Neural crest cell (in vitro differentiated cells): ENCODE data around the gene MPND. TPM values are rescaled to one million over a fixed set of nuclear protein-coding genes. Genes with fewer than 3 reads are reported as not detected.

Source experiments
- DNase-seq: peaks from one replicate; pipeline ENCODE4 v3.0.0; 2021; ENCODE audit warnings: low read depth, mixed read lengths, low spot score
- H3K27ac Mint-ChIP-seq: one replicate; pipeline ENCODE4 v1.8.0; 2021; ENCODE audit warnings: mild to moderate bottlenecking, mixed read lengths; ENCODE audit not compliant: unreplicated experiment
- H3K27me3 Mint-ChIP-seq: 2 replicates; pipeline ENCODE4 v1.8.0; 2021; ENCODE audit warnings: low read depth, mild to moderate bottlenecking, mixed read lengths
- H3K36me3 Mint-ChIP-seq: 2 replicates; pipeline ENCODE4 v1.8.0; 2021; ENCODE audit warnings: low read depth, mild to moderate bottlenecking, mixed read lengths
- H3K4me1 Mint-ChIP-seq: 2 replicates; pipeline ENCODE4 v1.8.0; 2021; ENCODE audit warnings: mixed read lengths
- H3K4me3 Mint-ChIP-seq: one replicate; pipeline ENCODE4 v1.8.0; 2021; ENCODE audit warnings: mild to moderate bottlenecking, mixed read lengths
- H3K9me3 Mint-ChIP-seq: 2 replicates; pipeline ENCODE4 v1.8.0; 2021; ENCODE audit warnings: mixed read lengths
- CTCF ChIP-seq: fragments of 200-600 bp; sonication (generic); conservative IDR thresholded peaks from 2 replicates; pipeline ENCODE4 v1.5.0; 2021; ENCODE audit warnings: antibody characterized with exemption, mild to moderate bottlenecking
- total RNA-seq: library from RNA; stranded (reverse); gene quantifications from 2 replicates; pipeline ENCODE4 v1.2.1, GENCODE V29; 2021

MPND gene
- total RNA-seq, 1 donor from 2014 or later: 45.6 TPM

GRCh38 chr19:4386041-4386782 is 42.9 kb downstream of the MPND start:
- H3K4me3 Mint-ChIP-seq: peak overlapping the region; percentile 19
- H3K9me3 Mint-ChIP-seq: no peaks in the 10 kb centered on the region
- no peak overlapping the region for H3K27ac Mint-ChIP-seq
- H3K27me3 Mint-ChIP-seq: no peaks in the 10 kb centered on the region
- H3K36me3 Mint-ChIP-seq: no peaks in the 10 kb centered on the region
- H3K4me1 Mint-ChIP-seq: peaks cover 48% of the 10 kb centered on the region
- no peak for DNase-seq
- peak; percentile 24 for TF ChIP-seq CTCF

GRCh38 chr19:4388337-4389063 is 45.1 kb downstream of the MPND start:
- Mint-ChIP-seq H3K4me3 (peak overlapping the region; percentile 65), H3K36me3 (no peaks in the 10 kb centered on the region), H3K9me3 (no peaks in the 10 kb centered on the region), H3K4me1 (peaks cover 63% of the 10 kb centered on the region), H3K27me3 (no peaks in the 10 kb centered on the region), H3K27ac (peak overlapping the region; percentile 84)
- no peak for DNase-seq
- no peak for TF ChIP-seq CTCF

- TF ChIP-seq CTCF: no peak
- Mint-ChIP-seq H3K27me3 (no peaks in the 10 kb centered on the region), H3K4me3 (no peak overlapping the region), H3K36me3 (no peaks in the 10 kb centered on the region), H3K27ac (no peak overlapping the region), H3K9me3 (no peaks in the 10 kb centered on the region), H3K4me1 (peaks cover 66% of the 10 kb centered on the region)
- DNase-seq: no peak
Observed at GRCh38 chr19:4389064-4389375, 45.7 kb downstream of the MPND start.

- Mint-ChIP-seq H3K4me3 (no peak overlapping the region), H3K9me3 (no peaks in the 10 kb centered on the region), H3K4me1 (peaks cover 72% of the 10 kb centered on the region), H3K27me3 (no peaks in the 10 kb centered on the region), H3K27ac (no peak overlapping the region), H3K36me3 (no peaks in the 10 kb centered on the region)
- DNase-seq: no peak
- TF ChIP-seq CTCF: no peak
Observed at GRCh38 chr19:4389511-4390016, 46.2 kb downstream of the MPND start.

GRCh38 chr19:4390017-4390566 is 46.7 kb downstream of the MPND start:
- H3K27ac Mint-ChIP-seq: peak overlapping the region; percentile 37
- H3K4me1 Mint-ChIP-seq: peaks cover 77% of the 10 kb centered on the region
- TF ChIP-seq CTCF: no peak
- H3K9me3 Mint-ChIP-seq: no peaks in the 10 kb centered on the region
- peak overlapping the region; percentile 29 for H3K4me3 Mint-ChIP-seq
- no peaks in the 10 kb centered on the region for H3K36me3 Mint-ChIP-seq
- H3K27me3 Mint-ChIP-seq: no peaks in the 10 kb centered on the region
- DNase-seq: no peak
